ENCODE data around the gene CLHC1. TPM values are rescaled to one million over a fixed set of nuclear protein-coding genes. Genes with fewer than 3 reads are reported as not detected.

Gene CLHC1
- total and polyA plus RNA-seq, 2 donors (not counting 1 experiment from before 2014, with no cell fraction given) = 2.0 to 12.8 TPM

DNA sequence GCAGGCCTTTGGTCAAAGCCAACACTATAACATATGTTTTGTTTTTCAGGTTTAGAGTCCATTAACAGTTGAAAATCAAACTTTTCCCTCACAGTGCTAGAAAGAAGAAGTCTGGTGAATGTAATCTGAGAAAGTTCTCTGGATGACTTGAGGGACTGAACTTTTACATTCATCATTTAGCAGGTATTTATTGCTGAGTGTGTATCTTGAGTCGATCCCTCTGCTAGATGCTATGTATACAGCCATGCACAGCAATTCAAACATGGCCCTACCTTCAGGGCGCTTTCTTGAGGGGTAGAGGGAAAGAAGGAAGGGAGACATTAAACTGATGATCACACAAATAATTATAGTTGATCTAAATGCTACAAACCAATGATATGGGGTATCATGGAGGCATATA lies 89.6 kb downstream of the CLHC1 start:
- no peak overlapping the region for H3K4me3 ChIP-seq (ENCODE audit: control extremely low read depth in 1 of 5, extremely low read depth in 1 of 5, insufficient read depth in 1 of 5, low read depth in 2 of 5, low read length in 4 of 5)
- WGBS (ENCODE audit: insufficient coverage) = no CpG with 5 or more reads among the region's 2 CpGs
- intact Hi-C loops (cut with micrococcal nuclease) = no loop called here
- POLR2A ChIA-PET = no interaction called here
- CTCF ChIA-PET = no interaction called here
- peaks cover 0 to 4% of the 10 kb centered on the region in 2 donors for H3K4me1 ChIP-seq (ENCODE audit: control insufficient read depth in 2 of 2, insufficient read depth in 2 of 2, low read length in 2 of 2)
- TF ChIP-seq, protein P1, sequence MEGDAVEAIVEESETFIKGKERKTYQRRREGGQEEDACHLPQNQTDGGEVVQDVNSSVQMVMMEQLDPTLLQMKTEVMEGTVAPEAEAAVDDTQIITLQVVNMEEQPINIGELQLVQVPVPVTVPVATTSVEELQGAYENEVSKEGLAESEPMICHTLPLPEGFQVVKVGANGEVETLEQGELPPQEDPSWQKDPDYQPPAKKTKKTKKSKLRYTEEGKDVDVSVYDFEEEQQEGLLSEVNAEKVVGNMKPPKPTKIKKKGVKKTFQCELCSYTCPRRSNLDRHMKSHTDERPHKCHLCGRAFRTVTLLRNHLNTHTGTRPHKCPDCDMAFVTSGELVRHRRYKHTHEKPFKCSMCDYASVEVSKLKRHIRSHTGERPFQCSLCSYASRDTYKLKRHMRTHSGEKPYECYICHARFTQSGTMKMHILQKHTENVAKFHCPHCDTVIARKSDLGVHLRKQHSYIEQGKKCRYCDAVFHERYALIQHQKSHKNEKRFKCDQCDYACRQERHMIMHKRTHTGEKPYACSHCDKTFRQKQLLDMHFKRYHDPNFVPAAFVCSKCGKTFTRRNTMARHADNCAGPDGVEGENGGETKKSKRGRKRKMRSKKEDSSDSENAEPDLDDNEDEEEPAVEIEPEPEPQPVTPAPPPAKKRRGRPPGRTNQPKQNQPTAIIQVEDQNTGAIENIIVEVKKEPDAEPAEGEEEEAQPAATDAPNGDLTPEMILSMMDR (IDR thresholded peaks at IDR 0.05) = no peak
- no peak for TF ChIP-seq EZH2 (IDR thresholded peaks at IDR 0.05; ENCODE audit: borderline replicate concordance, insufficient read depth, low read depth, low read length, poor library complexity, severe bottlenecking)
- no peak overlapping the region for H3K27ac ChIP-seq (ENCODE audit: low read length in 2 of 2)
- no peak overlapping the region for H3K27ac Mint-ChIP-seq
- no peak overlapping the region for H3K4me2 ChIP-seq (replicated peaks; ENCODE audit: low read depth, low read length, poor library complexity, severe bottlenecking)
- no peak overlapping the region for H3K4me3 Mint-ChIP-seq
- H3K27me3 Mint-ChIP-seq = no peaks in the 10 kb centered on the region
- no peaks in the 10 kb centered on the region for H3K9me3 ChIP-seq (ENCODE audit: control extremely low read depth in 1 of 3, control insufficient read depth in 2 of 3, insufficient read depth in 1 of 3, low read length in 2 of 3)
- no peaks in the 10 kb centered on the region for H3K4me1 Mint-ChIP-seq
- H3K36me3 ChIP-seq (replicated peaks in 1 of 2; ENCODE audit: control extremely low read depth in 1 of 2, control insufficient read depth in 1 of 2, extremely low read depth in 1 of 2, insufficient read depth in 2 of 2, low read length in 1 of 2) = no peaks in the 10 kb centered on the region
- DNase-seq = no peak
- H3K9me3 Mint-ChIP-seq (ENCODE audit: insufficient read depth) = no peaks in the 10 kb centered on the region
- H3K9ac ChIP-seq (ENCODE audit: low read length) = no peak overlapping the region
- no peaks in the 10 kb centered on the region for H3K27me3 ChIP-seq (replicated peaks in 1 of 4; ENCODE audit: control extremely low read depth in 1 of 4, control insufficient read depth in 3 of 4, insufficient read depth in 4 of 4, low read length in 3 of 4)
- H3K79me2 ChIP-seq (ENCODE audit: control insufficient read depth, insufficient read depth, low read length) = no peaks in the 10 kb centered on the region
- H2AFZ ChIP-seq (ENCODE audit: insufficient read depth, low read depth, low read length, poor library complexity, severe bottlenecking) = no peak overlapping the region
- H4K20me1 ChIP-seq (ENCODE audit: control insufficient read depth, insufficient read depth, low read length, poor library complexity, severe bottlenecking) = no peaks in the 10 kb centered on the region
- no peak for ATAC-seq (ENCODE audit: low read depth)

DNA sequence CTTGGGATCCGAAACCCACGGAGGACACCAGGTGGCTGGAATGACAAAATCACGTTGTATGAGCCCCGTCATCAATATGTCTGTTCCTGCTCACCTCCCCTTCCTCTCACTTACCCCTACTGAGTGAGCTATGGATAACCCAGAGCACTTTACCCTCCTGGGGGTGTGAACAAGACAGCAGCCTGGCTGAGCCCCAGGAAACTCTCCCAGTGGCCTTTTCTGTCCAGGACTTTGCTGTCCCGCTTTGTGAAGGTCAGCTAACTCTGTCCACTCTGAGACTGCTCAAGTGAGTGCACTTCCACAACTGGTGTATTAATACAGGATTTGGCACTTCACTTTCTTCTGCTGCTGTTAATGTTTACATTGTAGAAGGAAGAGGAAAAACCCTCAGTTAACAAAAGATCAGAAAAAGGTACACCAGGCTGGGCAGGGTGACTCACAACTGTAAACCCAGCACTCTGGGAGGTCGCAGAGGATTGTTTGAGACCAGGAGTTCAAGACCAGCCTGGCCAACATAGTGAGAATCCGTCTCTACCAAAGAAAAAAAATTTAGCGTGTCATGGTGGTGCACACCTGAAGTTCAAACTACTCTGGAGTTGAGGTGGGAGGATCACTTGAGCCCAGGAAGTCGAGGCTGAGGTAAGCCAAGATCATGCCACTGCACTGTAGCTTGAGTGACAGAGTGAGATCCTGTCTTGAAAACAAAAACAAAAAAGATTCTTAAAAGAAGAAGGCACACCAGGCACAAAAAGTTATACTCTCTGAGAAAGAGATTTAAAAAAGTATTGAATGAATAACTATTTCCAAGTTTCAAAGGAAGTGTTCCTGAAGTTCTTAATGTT lies 90.3 kb downstream of the CLHC1 start:
- H3K27me3 ChIP-seq (replicated peaks in 1 of 4; ENCODE audit: control extremely low read depth in 1 of 4, control insufficient read depth in 3 of 4, insufficient read depth in 4 of 4, low read length in 3 of 4) = no peaks in the 10 kb centered on the region
- POLR2A ChIA-PET = interaction anchor here (0.5 kb wide), 1 partner anchor 580 kb away, joined by 3 read pairs; no protein-coding TSS in a partner anchor
- no peak for ATAC-seq (ENCODE audit: low read depth)
- H3K4me1 ChIP-seq (ENCODE audit: control insufficient read depth in 2 of 2, insufficient read depth in 2 of 2, low read length in 2 of 2) = peaks cover 6 to 11% of the 10 kb centered on the region in 2 donors
- H3K79me2 ChIP-seq (ENCODE audit: control insufficient read depth, insufficient read depth, low read length) = no peaks in the 10 kb centered on the region
- H3K36me3 ChIP-seq (replicated peaks in 1 of 2; ENCODE audit: control extremely low read depth in 1 of 2, control insufficient read depth in 1 of 2, extremely low read depth in 1 of 2, insufficient read depth in 2 of 2, low read length in 1 of 2) = no peaks in the 10 kb centered on the region
- no peak for DNase-seq
- H3K9me3 Mint-ChIP-seq (ENCODE audit: insufficient read depth) = no peaks in the 10 kb centered on the region
- no peak overlapping the region for H3K27ac ChIP-seq (ENCODE audit: low read length in 2 of 2)
- peaks cover 6% of the 10 kb centered on the region for H3K4me1 Mint-ChIP-seq
- no peak overlapping the region for H3K4me2 ChIP-seq (replicated peaks; ENCODE audit: low read depth, low read length, poor library complexity, severe bottlenecking)
- WGBS (ENCODE audit: insufficient coverage) = 92% methylated on average over 6 of the region's 9 CpGs
- H3K27ac Mint-ChIP-seq = no peak overlapping the region
- intact Hi-C loops (cut with micrococcal nuclease) = no loop called here
- TF ChIP-seq EZH2 (IDR thresholded peaks at IDR 0.05; ENCODE audit: borderline replicate concordance, insufficient read depth, low read depth, low read length, poor library complexity, severe bottlenecking) = no peak
- TF ChIP-seq, protein P1 (IDR thresholded peaks at IDR 0.05) = no peak
- no peaks in the 10 kb centered on the region for H3K9me3 ChIP-seq (ENCODE audit: control extremely low read depth in 1 of 3, control insufficient read depth in 2 of 3, insufficient read depth in 1 of 3, low read length in 2 of 3)
- H4K20me1 ChIP-seq (ENCODE audit: control insufficient read depth, insufficient read depth, low read length, poor library complexity, severe bottlenecking) = no peaks in the 10 kb centered on the region
- H3K9ac ChIP-seq (ENCODE audit: low read length) = no peak overlapping the region
- CTCF ChIA-PET = no interaction called here
- no peak overlapping the region for H2AFZ ChIP-seq (ENCODE audit: insufficient read depth, low read depth, low read length, poor library complexity, severe bottlenecking)
- no peak overlapping the region for H3K4me3 Mint-ChIP-seq
- no peak overlapping the region for H3K4me3 ChIP-seq (ENCODE audit: control extremely low read depth in 1 of 5, extremely low read depth in 1 of 5, insufficient read depth in 1 of 5, low read depth in 2 of 5, low read length in 4 of 5)
- no peaks in the 10 kb centered on the region for H3K27me3 Mint-ChIP-seq

Measured in B cell (primary cell).